Activated CD4-positive, alpha-beta T cell treated with anti-CD3 and anti-CD28 coated beads, Interleukin-2, amount 10 ng/mL, durations not matched to agents 24 days and 14 days (primary cell): ENCODE data around the gene CENATAC. TPM values are rescaled to one million over a fixed set of nuclear protein-coding genes. Genes with fewer than 3 reads are reported as not detected.
"Not testable (repeated sequence)": the region's sequence is repeated elsewhere in the genome, so short reads cannot be mapped to it uniquely, and the experiment has no call there.

ENCODE experiments used
- DNase-seq: peaks from one replicate; pipeline ENCODE4 v3.0.0; 2022
- H3K27ac Mint-ChIP-seq: one replicate; pipeline ENCODE4 v1.8.0; 2022; ENCODE audit warnings: mild to moderate bottlenecking, mixed read lengths
- H3K27me3 Mint-ChIP-seq: one replicate; pipeline ENCODE4 v1.8.0; 2022; ENCODE audit warnings: mixed read lengths
- H3K36me3 Mint-ChIP-seq: one replicate; pipeline ENCODE4 v1.8.0; 2022; ENCODE audit warnings: low read depth, mild to moderate bottlenecking, mixed read lengths
- H3K4me1 Mint-ChIP-seq: one replicate; pipeline ENCODE4 v1.8.0; 2021; ENCODE audit warnings: mixed read lengths
- H3K4me3 Mint-ChIP-seq: one replicate; pipeline ENCODE4 v1.8.0; 2022; ENCODE audit warnings: mild to moderate bottlenecking, moderate library complexity, mixed read lengths
- H3K9me3 Mint-ChIP-seq: one replicate; pipeline ENCODE4 v1.8.0; 2021; ENCODE audit warnings: mixed read lengths
- intact Hi-C: fragments of 100-400 bp; cut with micrococcal nuclease; formaldehyde crosslinking; loops from one replicate; pipeline ENCODE4 v1.15.1; 2023
- total RNA-seq: library from RNA; stranded (reverse); gene quantifications from 2 replicates; pipeline ENCODE4 v1.2.3, GENCODE V29; 2022

The CENATAC gene, protein sequence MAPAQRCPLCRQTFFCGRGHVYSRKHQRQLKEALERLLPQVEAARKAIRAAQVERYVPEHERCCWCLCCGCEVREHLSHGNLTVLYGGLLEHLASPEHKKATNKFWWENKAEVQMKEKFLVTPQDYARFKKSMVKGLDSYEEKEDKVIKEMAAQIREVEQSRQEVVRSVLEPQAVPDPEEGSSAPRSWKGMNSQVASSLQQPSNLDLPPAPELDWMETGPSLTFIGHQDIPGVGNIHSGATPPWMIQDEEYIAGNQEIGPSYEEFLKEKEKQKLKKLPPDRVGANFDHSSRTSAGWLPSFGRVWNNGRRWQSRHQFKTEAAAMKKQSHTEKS
- 46.3 and 47.1 TPM in 2 replicates for total RNA-seq

DNA sequence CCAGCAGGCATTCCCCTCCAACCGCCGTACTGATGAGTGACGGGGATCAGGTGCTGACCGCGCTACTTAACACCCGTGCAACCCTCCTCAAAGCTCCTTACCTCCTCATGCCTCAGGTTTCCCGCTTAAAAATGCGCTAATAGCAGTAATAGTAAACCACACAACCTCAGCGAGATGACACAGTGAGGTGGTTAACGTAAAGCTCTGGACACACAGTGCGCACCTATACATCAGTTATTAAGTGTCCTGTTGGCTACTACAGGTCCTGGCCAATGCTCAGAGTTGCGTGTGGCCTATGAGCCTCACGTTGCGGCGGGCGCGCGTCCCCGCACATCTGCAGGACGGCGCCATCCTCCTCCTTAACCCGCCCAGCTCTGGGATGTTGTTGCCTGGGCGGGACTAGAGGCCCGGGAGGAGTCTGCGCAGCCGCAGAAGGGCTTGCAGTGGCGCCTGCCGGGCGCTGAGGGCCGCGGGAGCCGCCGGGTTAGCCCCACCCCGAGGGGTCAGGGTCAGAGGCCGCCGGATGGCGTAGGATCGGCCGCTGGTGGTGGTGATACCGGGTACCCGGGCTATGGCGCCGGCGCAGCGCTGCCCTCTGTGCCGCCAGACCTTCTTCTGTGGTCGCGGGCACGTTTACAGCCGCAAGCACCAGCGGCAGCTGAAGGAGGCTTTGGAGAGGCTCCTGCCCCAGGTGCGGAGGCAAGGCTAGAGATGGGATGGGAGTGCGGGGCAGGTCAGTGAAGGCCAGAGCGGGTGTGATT lies at the start of gene CENATAC:
CENATAC (plus strand) TSS at position 512 of the 761 bp plus-strand sequence; CDS start at position 572, 60 bp downstream.
- Mint-ChIP-seq H3K4me3 (peak within 1 kb of the TSS; percentile 90), H3K27ac (peak within 1 kb of the TSS; percentile 94), H3K9me3 (no peaks in the 10 kb centered on the region), H3K36me3 (peaks cover 40% of the 10 kb centered on the region), H3K4me1 (peaks cover 24% of the 10 kb centered on the region), H3K27me3 (no peaks in the 10 kb centered on the region)
- intact Hi-C loops = loop anchor here (1.0 to 5.0 kb wide), 4 partner anchors 20 to 71 kb away; partner anchors contain the start of genes BCL9L, HYOU1, RPS25 and SLC37A4
- DNase-seq = peak; percentile 99

DNA sequence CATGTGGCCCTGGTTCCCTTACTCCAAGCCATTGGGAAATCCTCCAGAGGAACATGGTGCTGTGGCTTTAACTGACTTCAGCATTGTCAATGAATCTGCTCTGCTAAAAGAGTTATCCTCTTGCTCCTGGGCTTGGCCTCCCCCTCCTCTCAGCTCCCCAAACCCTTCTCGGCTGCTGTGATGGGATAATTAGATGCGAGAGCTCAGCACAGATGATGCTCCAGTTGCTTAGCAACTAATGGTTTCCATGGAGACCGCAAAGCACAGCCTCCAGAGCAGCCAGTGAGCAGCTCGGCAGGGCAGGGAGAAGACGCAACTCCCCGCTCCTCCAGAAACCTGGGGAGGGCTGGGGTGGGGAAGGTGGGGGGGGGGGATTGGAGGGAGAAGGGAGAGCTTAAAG lies 44.7 kb upstream of the CENATAC start:
- intact Hi-C loops = no loop called here
- no peak overlapping the region for H3K4me3 Mint-ChIP-seq
- H3K9me3 Mint-ChIP-seq = no peaks in the 10 kb centered on the region

DNA sequence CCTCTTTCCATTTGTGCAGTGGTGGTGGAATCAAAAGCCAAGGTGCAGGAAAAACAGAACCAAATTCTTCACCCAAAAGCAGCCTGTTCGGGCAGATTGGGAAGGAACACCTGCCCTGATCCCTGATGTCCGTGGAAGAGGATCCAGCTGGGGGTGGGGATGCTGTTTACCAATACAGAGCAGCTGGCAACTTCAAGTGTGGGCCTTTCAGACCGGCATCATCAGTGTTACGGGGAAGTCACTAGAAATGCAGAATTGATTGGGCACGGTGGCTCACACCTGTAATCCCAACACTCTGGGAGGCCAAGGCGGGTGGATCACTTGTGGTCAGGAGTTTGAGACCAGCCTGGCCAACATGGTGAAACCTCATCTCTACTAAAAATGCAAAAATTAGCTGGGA lies 44.0 kb upstream of the CENATAC start:
- H3K36me3 Mint-ChIP-seq, intact Hi-C loops: not testable (repeated sequence)

More for the DNA sequence above, 44.7 kb upstream of the CENATAC start:
- H3K27me3 Mint-ChIP-seq = peaks cover 26% of the 10 kb centered on the region
- H3K36me3 Mint-ChIP-seq = no peaks in the 10 kb centered on the region
- H3K4me1 Mint-ChIP-seq = peaks cover 4% of the 10 kb centered on the region
- no peak overlapping the region for H3K27ac Mint-ChIP-seq
- no peak for DNase-seq

DNA sequence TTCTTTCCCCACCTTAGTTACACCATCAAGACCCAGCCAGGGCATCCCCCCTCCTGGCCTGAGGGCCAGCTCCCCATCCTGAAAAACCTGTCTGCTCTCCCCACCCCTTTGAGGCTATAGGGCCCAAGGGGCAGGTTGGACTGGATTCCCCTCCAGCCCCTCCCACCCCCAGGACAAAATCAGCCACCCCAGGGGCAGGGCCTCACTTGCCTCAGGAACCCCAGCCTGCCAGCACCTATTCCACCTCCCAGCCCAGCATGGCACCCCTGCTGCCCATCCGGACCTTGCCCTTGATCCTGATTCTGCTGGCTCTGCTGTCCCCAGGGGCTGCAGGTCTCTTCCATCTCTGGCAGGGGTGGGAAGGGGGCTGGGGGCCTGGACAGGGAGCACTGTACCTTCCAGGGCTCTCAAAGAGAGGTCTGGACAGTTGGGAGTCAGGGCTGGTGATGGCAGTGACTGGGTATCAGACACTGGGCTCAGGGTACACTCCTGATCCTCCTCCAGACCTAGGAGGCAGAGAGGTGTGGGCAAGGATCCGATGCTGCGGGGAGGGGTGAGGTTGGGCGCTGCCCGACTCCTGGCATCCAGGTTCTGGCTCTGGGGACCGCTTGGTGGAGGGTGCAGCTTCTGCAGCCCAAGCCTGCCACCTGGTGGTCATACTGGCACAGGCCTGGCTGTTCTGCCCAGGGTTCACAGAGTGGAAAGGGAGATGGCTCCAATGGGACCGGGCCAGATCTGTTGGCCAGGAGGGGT lies 41.7 kb upstream of the CENATAC start, which contains the start of gene UPK2:
UPK2 (plus strand) TSS at position 205 of the 753 bp plus-strand sequence; CDS start at position 258, 53 bp downstream.
- Mint-ChIP-seq H3K9me3 (no peaks in the 10 kb centered on the region), H3K36me3 (no peaks in the 10 kb centered on the region)

More for the DNA sequence above, 44.0 kb upstream of the CENATAC start:
- not testable (repeated sequence) for H3K4me3 Mint-ChIP-seq, DNase-seq, H3K27ac Mint-ChIP-seq, H3K9me3 Mint-ChIP-seq, H3K4me1 Mint-ChIP-seq
- peaks cover 26% of the 10 kb centered on the region for H3K27me3 Mint-ChIP-seq

DNA sequence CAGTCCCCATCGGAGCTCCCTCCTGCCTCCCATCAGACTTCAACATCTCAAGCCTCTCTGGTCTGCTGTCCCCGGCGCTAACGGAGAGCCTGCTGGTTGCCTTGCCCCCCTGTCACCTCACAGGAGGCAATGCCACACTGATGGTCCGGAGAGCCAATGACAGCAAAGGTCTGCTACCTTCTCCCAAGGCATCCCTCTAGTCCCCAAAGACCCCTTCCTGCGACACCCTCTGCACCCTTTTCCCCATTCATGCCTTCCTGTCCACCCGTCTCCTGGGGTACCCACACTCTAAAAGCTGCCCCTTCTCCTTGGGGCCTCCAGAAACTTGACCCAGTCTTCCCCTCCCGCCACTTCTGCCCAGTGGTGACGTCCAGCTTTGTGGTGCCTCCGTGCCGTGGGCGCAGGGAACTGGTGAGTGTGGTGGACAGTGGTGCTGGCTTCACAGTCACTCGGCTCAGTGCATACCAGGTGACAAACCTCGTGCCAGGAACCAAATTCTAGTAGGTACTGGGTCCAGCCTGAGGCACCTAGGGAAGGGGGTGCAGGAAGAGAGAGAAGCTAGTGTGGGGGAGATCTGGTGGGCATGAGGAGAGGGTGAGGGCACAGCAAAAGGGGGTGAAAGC lies 41.0 kb upstream of the CENATAC start:
- peaks cover 4% of the 10 kb centered on the region for H3K4me1 Mint-ChIP-seq
- no peaks in the 10 kb centered on the region for H3K36me3 Mint-ChIP-seq
- H3K27ac Mint-ChIP-seq = no peak overlapping the region
- no peaks in the 10 kb centered on the region for H3K9me3 Mint-ChIP-seq
- intact Hi-C loops = loop anchor here (1.0 kb wide), 3 partner anchors 28 to 267 kb away; no protein-coding TSS in a partner anchor
- H3K4me3 Mint-ChIP-seq = no peak overlapping the region
- no peak for DNase-seq
- H3K27me3 Mint-ChIP-seq = peaks cover 24% of the 10 kb centered on the region

More for the DNA sequence above, 41.7 kb upstream of the CENATAC start, which contains the start of gene UPK2:
- peaks cover 4% of the 10 kb centered on the region for H3K4me1 Mint-ChIP-seq
- peak; percentile 96 for DNase-seq
- H3K27ac Mint-ChIP-seq = no peak within 1 kb of the TSS
- peaks cover 26% of the 10 kb centered on the region for H3K27me3 Mint-ChIP-seq
- no peak within 1 kb of the TSS for H3K4me3 Mint-ChIP-seq
- intact Hi-C loops = loop anchor here (1.0 kb wide), 3 partner anchors 27 to 266 kb away; no protein-coding TSS in a partner anchor

DNA sequence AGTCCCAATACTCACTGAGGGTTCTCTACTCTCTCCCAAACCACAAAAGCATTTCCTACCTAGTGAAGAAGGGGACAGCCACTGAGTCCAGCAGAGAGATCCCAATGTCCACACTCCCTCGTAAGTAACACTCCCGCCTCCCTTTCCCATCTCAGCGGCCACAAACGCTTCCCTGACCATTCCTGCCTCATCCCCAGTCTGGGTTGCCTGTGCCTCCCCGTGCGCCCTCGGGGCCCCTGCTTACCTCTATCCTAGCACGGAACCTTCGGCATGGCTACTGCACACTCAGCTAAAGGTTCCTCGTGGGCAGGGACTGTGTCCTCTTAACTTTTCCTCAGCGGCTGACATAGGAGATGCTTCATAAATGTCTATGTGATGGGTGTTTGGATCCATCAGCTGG lies 40.4 kb upstream of the CENATAC start:
- intact Hi-C loops = no loop called here
- no peaks in the 10 kb centered on the region for H3K9me3 Mint-ChIP-seq
- no peak for DNase-seq
- H3K36me3 Mint-ChIP-seq = no peaks in the 10 kb centered on the region
- H3K4me1 Mint-ChIP-seq = peaks cover 4% of the 10 kb centered on the region
- H3K27me3 Mint-ChIP-seq = peaks cover 24% of the 10 kb centered on the region
- no peak overlapping the region for H3K4me3 Mint-ChIP-seq
- no peak overlapping the region for H3K27ac Mint-ChIP-seq

DNA sequence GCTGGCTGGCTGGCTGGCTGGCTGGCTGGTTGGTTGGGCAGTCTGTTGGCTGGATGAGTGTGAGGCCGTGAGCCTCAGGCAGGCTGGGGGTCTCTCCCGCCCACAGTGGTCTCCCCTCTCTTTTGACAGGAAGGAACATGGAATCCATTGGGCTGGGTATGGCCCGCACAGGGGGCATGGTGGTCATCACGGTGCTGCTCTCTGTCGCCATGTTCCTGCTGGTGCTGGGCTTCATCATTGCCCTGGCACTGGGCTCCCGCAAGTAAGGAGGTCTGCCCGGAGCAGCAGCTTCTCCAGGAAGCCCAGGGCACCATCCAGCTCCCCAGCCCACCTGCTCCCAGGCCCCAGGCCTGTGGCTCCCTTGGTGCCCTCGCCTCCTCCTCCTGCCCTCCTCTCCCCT lies 40.0 kb upstream of the CENATAC start:
- no peak overlapping the region for H3K4me3 Mint-ChIP-seq
- no peak overlapping the region for H3K27ac Mint-ChIP-seq
- peaks cover 4% of the 10 kb centered on the region for H3K4me1 Mint-ChIP-seq
- no peaks in the 10 kb centered on the region for H3K9me3 Mint-ChIP-seq
- no peak for DNase-seq
- intact Hi-C loops = no loop called here
- no peaks in the 10 kb centered on the region for H3K36me3 Mint-ChIP-seq
- H3K27me3 Mint-ChIP-seq = peaks cover 20% of the 10 kb centered on the region

DNA sequence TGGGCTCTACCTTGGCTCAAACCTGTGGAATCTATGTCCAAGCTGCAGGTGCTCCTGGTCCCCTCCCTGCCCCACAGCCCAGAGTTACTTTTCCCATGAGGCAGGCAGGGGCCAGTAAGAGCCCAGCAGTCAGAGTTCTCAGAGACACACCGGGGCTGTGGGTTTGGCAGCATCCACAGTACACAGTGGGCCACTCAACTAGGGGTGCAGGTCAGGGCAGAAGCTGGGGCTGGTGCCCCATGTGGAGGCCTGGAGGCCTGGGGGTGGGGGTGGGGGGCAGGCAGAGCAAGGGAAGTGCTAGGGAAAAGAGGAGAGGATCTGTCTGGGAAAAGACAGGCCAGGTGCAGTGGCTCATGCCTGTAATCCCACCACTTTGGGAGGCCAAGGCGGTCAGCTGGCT lies 39.4 kb upstream of the CENATAC start:
- intact Hi-C loops = no loop called here
- H3K27me3 Mint-ChIP-seq = peaks cover 20% of the 10 kb centered on the region
- H3K4me3 Mint-ChIP-seq = no peak overlapping the region
- no peaks in the 10 kb centered on the region for H3K36me3 Mint-ChIP-seq
- H3K27ac Mint-ChIP-seq = no peak overlapping the region
- peaks cover 4% of the 10 kb centered on the region for H3K4me1 Mint-ChIP-seq
- DNase-seq = no peak
- H3K9me3 Mint-ChIP-seq = no peaks in the 10 kb centered on the region

DNA sequence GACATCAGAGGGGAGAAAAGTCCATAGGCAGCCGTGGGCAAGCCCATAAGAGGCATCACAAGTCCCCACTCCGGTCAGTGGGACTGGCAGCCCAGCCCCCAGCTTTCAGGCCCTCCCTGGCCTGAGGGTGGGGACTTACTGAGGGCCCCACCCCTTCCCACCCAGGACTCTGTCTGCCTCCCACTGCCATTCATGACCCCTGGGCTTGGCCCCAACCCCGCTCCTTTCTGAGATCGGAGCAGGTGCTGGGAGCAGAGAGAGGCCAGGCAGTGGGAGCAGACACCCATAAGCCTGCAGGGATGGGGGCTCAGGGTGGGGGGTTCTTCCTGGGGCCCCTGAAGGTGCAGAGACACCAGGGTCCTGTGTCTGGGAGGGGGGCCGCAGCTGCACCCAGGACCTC lies 36.7 kb upstream of the CENATAC start:
- Mint-ChIP-seq H3K27me3 (peaks cover 6% of the 10 kb centered on the region), H3K9me3 (no peaks in the 10 kb centered on the region), H3K4me1 (peaks cover 2% of the 10 kb centered on the region), H3K4me3 (no peak overlapping the region), H3K27ac (no peak overlapping the region), H3K36me3 (no peaks in the 10 kb centered on the region)
- DNase-seq = no peak
- intact Hi-C loops = no loop called here

DNA sequence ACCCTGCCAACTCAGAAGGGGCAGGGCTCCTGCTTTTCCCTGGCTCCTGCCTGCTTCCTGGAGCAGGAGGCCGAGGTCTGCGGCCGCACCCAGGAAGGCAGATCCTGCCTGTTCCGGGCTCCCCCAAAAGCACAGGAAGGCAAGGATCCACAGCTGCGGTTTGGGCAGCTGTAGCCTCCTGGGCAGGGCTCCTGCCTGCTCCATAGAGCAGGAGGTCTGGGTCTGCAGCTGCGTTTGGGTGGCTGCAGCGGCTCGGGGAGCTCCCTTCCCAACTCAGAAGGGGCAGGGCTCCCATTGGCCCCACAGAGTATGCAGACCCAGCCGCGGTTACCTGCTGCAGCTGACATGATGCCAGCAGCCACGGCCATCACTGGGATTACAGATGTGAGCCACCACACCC lies 36.3 kb upstream of the CENATAC start:
- Mint-ChIP-seq H3K36me3 (no peaks in the 10 kb centered on the region), H3K27ac (no peak overlapping the region), H3K4me1 (no peaks in the 10 kb centered on the region), H3K27me3 (peaks cover 4% of the 10 kb centered on the region), H3K9me3 (no peaks in the 10 kb centered on the region), H3K4me3 (no peak overlapping the region)
- intact Hi-C loops = no loop called here
- no peak for DNase-seq

DNA sequence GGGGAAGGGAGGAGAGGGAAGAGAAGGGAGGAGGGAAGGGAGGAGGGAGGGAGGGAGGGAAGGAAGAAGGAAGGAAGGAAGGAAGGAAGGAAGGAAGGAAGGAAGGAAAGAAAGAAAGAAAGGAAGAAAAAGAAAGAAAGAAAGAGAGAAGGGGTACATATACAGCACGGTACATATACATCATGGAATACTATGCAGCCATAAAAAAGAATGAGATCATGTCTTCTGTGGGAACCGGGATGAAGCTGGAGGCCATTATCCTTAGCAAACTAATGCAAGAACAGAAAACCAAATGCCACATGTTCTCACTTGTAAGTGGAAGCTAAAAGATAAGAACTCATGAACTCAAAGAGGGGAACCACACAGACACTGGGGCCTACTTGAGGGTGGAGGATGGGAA lies 28.4 kb upstream of the CENATAC start:
- H3K9me3 Mint-ChIP-seq, H3K36me3 Mint-ChIP-seq, H3K27ac Mint-ChIP-seq, intact Hi-C loops, DNase-seq, H3K4me1 Mint-ChIP-seq, H3K4me3 Mint-ChIP-seq: not testable (repeated sequence)
- peaks cover 11% of the 10 kb centered on the region for H3K27me3 Mint-ChIP-seq

DNA sequence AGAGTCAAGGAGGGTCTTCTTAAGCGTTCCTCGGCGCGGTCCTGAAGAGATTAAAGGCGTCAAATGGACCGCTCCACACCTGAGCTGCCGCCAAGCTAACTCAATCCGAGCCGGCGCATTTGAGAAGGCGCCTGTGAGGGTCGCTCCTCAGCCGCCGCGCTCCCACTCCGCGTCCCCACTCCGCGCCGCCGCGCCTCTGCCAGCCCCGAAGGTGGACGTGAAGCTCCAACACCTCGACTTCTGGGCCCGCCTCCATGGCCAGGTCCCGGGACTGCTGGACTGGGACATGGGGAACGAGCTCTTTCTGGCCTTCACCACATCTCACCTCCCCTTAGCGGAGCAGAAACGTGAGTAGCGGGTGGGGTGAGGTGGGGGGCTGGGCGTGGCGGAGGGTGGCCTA lies 26.3 kb upstream of the CENATAC start, which contains the start of gene FOXR1:
FOXR1 (plus strand) TSS at position 116 of the 400 bp plus-strand sequence; CDS start at position 287, 171 bp downstream.
- intact Hi-C loops = no loop called here
- Mint-ChIP-seq H3K9me3 (peaks cover 4% of the 10 kb centered on the region), H3K4me3 (no peak within 1 kb of the TSS), H3K27ac (no peak within 1 kb of the TSS), H3K27me3 (peaks cover 20% of the 10 kb centered on the region), H3K4me1 (no peaks in the 10 kb centered on the region), H3K36me3 (no peaks in the 10 kb centered on the region)
- no peak for DNase-seq

DNA sequence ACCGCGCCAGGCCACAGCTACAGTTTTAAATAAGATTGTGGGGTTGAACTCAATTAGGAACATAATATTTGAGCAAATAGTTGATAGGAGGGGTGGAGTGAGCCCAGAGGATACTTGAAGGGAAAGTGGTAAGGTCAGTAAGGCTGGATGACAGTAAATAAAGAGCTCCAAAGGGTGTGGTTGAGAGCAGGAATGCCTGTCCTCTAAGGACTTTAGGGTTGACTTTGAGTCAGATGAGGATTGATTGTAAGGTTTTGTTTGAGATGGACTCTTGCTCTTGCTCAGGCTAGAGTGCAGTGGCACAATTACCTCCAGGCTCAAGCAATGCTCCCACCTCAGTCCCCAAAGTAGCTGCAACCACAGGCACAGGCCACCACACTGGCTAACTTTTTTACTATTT lies 24.0 kb upstream of the CENATAC start:
- no peak for DNase-seq
- peaks cover 20% of the 10 kb centered on the region for H3K27me3 Mint-ChIP-seq
- peaks cover 4% of the 10 kb centered on the region for H3K9me3 Mint-ChIP-seq
- H3K4me1 Mint-ChIP-seq = no peaks in the 10 kb centered on the region
- no peak overlapping the region for H3K4me3 Mint-ChIP-seq
- H3K27ac Mint-ChIP-seq = no peak overlapping the region
- no peaks in the 10 kb centered on the region for H3K36me3 Mint-ChIP-seq
- intact Hi-C loops = no loop called here
